NCI-H2196 (cell line): Measurements from ENCODE around the gene GCGR.
A peak's percentile ranks its signal among the peaks of the same experiment; 100 is the strongest.

Experiments
- DNase-seq: peaks from one replicate; lab custom pipeline; 2025; ENCODE audit not compliant: unreplicated experiment; lab: John Stamatoyannopoulos, UW

Gene GCGR

GRCh38 chr17:81845881-81846742 is 42.2 kb downstream of the GCGR start:
- no peak for DNase-seq

- no peak for DNase-seq
These were observed 43.1 kb downstream of the GCGR start for GRCh38 chr17:81846743-81847689.

GRCh38 chr17:81849457-81849856 is 45.5 kb downstream of the GCGR start:
- DNase-seq = no peak

- no peak for DNase-seq
These were observed 47.5 kb downstream of the GCGR start for GRCh38 chr17:81851423-81851822.

- DNase-seq = no peak
These were observed 48.3 kb downstream of the GCGR start for GRCh38 chr17:81852237-81852636.

- peak; percentile 73 for DNase-seq
These were observed 51.2 kb downstream of the GCGR start for GRCh38 chr17:81854974-81855774.

- DNase-seq = no peak
These were observed 54.4 kb downstream of the GCGR start for GRCh38 chr17:81858170-81858966.

GRCh38 chr17:81858967-81859905 is 55.3 kb downstream of the GCGR start:
- no peak for DNase-seq

- DNase-seq = no peak
These were observed 56.2 kb downstream of the GCGR start, which contains the start of gene P4HB for GRCh38 chr17:81859906-81860755. TSS of gene P4HB (minus strand) at chr17:81860535. CDS start at chr17:81860471, 64 bp downstream.

GRCh38 chr17:81860756-81861568 is 57.0 kb downstream of the GCGR start:
- peak; percentile 100 for DNase-seq

- DNase-seq = no peak
These were observed 59.2 kb downstream of the GCGR start for GRCh38 chr17:81863123-81863675.
